ENCODE results near the gene HAPLN2. TPM values are rescaled to one million over a fixed set of nuclear protein-coding genes. Genes with fewer than 3 reads are reported as not detected.
A peak's percentile ranks its signal among the peaks of the same experiment; 100 is the strongest.
"Not testable (repeated sequence)": the region's sequence is repeated elsewhere in the genome, so short reads cannot be mapped to it uniquely, and the experiment has no call there.

The HAPLN2 gene
- total RNA-seq, 2 donors from 2014 or later: 0.30 to 1.5 TPM

DNA sequence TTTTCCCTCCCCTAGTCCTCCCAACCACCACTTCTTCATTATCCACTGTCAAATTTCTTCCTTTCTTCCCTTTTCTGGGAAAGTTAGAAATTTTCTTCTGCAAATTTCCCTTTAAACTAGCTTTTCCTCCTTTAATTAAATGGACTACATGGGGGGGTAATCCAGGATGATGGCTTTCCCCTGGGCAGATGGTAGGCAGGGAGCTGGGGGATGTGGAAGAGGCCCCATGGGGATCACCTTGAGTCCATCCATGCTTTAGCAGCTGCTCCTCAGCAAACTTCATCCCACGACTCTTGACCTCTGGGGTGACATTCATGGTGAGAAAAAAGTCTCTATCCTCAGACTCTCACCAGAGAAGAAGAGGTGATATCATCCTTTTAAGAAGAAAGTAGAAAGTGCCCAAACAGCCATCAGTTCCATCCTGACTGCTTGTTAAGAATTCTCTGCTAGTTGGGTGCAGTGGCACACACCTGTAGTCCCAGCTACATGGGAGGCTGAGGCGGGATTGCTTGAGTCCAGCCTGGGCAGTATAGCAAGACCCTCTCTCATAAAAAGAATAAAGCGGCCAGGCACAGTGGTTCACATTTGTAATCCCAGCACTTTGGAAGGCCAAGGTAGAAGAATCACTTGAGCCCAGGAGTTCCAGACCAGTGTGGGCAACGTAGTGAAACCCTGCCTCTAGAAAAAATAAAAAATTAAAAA, 20.3 kb upstream of the HAPLN2 start:
- Mint-ChIP-seq H3K9me3 (no peaks in the 10 kb centered on the region), H3K4me1 (peaks cover 15% of the 10 kb centered on the region), H3K27ac (peak overlapping the region; percentile 45), H3K4me3 (no peak overlapping the region), H3K27me3 (no peaks in the 10 kb centered on the region), H3K36me3 (ENCODE audit: low read depth) (peaks cover 77% of the 10 kb centered on the region)
- ATAC-seq (replicated peaks): no peak

DNA sequence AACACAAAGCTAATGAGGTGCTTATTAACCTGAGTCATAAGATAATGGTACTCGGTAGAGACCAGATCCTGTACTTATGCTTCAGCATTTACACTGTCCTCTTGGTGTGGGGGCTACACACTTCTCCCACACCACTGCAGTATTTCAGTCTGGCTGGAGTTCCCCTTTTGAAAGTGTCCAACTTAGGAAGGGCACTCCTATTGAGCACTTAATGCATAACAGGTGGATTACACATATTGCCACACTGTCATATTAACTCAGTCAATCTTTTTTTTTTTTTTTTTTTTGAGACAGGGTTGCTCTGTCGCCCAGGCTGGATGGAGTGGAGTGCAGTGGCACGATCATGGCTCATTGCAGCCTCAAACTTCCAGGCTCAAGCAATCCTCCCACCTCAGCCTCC, 19.4 kb upstream of the HAPLN2 start:
- peaks cover 68% of the 10 kb centered on the region for H3K36me3 Mint-ChIP-seq (ENCODE audit: low read depth)
- H3K4me3 Mint-ChIP-seq: peak overlapping the region; percentile 88
- H3K27ac Mint-ChIP-seq: peak overlapping the region; percentile 90
- no peaks in the 10 kb centered on the region for H3K9me3 Mint-ChIP-seq
- H3K4me1 Mint-ChIP-seq: peaks cover 15% of the 10 kb centered on the region
- peak; percentile 46 for ATAC-seq (replicated peaks)
- no peaks in the 10 kb centered on the region for H3K27me3 Mint-ChIP-seq

DNA sequence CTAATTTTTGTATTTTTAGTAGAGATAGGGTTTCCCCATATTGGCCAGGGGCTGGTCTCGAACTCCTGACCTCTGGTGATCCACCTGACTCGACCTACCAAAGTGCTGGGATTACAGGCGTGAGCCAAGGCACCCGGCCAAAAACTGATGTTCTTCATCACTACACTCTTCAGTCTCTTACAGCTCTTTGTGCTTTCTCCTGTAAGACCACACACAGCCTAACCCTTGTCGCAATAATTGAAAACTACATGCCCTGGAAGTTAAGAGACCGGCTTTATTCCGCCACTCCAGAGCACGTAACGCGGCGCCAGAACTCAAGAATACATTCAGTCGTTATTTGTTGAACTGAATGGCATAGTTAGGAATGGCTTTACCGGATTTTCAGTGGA, 18.5 kb upstream of the HAPLN2 start:
- peaks cover 59% of the 10 kb centered on the region for H3K36me3 Mint-ChIP-seq (ENCODE audit: low read depth)
- peak overlapping the region; percentile 90 for H3K27ac Mint-ChIP-seq
- no peaks in the 10 kb centered on the region for H3K9me3 Mint-ChIP-seq
- H3K4me3 Mint-ChIP-seq: peak overlapping the region; percentile 88
- no peaks in the 10 kb centered on the region for H3K27me3 Mint-ChIP-seq
- H3K4me1 Mint-ChIP-seq: peaks cover 8% of the 10 kb centered on the region
- peak; percentile 9 for ATAC-seq (replicated peaks)

DNA sequence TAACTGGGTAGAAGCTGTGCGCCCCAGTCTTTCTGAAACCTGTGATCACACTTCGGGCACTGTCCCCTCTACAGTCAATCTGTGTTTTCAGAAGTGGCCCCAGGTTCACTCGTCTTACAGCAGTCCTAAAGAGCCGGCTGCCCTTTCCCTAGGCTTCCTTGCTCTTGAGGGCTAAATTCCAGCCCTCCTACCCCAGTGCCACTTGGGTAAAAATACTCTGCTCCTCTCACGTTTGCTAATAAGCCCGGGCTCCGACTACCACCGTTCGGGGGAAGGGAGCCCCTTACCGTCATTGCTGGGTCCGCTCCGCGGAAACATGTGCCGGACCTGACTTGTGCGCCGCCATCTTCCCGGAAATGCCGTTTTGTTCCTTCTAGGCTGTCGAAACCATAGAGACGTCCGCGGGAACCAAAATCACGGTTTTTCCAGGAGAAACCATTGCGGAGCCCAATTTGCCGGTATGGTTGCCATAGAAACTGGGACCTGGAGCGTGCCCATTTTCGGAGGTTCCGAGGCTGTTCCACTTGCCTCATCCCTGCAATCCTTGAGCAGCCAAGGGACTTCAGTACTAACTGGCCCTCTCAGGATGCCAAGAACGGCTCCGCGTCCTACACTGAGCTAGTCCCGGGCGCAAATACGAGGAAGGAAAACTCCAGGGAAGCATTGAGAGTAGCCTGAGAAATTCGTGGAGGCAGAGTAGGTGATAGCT, 17.9 kb upstream of the HAPLN2 start, which contains the start of gene GPATCH4:
TSS of gene GPATCH4 (minus strand) at position 358 of the 709 bp plus-strand sequence.
- peak; percentile 87 for ATAC-seq (replicated peaks)
- Mint-ChIP-seq H3K27ac (peak within 1 kb of the TSS; percentile 90), H3K27me3 (no peaks in the 10 kb centered on the region), H3K4me3 (peak within 1 kb of the TSS; percentile 88), H3K36me3 (ENCODE audit: low read depth) (peaks cover 53% of the 10 kb centered on the region), H3K9me3 (no peaks in the 10 kb centered on the region), H3K4me1 (peaks cover 8% of the 10 kb centered on the region)

DNA sequence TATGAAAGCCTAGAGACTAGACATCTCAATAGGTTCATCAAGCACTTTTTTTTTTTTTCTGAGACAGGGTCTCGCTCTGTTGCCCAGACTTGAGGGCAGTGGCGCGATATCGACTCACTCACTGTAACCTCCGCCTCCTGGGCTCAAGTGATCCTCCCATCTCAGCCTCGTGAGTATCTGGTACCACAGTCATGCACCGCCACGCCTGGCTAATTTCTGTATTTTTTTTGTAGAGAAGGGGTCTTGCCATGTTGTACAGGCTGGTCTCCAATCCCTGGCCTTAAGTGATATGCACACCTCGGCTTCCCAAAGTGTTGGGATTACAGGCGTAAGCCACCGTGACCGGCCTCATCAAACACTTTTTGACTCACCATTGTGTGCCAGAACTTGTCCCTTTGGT, 17.3 kb upstream of the HAPLN2 start:
- H3K27me3 Mint-ChIP-seq: no peaks in the 10 kb centered on the region
- H3K27ac Mint-ChIP-seq: peak overlapping the region; percentile 90
- H3K9me3 Mint-ChIP-seq: no peaks in the 10 kb centered on the region
- H3K4me1 Mint-ChIP-seq: peaks cover 8% of the 10 kb centered on the region
- H3K36me3 Mint-ChIP-seq (ENCODE audit: low read depth): peaks cover 47% of the 10 kb centered on the region
- ATAC-seq (replicated peaks): peak; percentile 2
- peak overlapping the region; percentile 88 for H3K4me3 Mint-ChIP-seq

DNA sequence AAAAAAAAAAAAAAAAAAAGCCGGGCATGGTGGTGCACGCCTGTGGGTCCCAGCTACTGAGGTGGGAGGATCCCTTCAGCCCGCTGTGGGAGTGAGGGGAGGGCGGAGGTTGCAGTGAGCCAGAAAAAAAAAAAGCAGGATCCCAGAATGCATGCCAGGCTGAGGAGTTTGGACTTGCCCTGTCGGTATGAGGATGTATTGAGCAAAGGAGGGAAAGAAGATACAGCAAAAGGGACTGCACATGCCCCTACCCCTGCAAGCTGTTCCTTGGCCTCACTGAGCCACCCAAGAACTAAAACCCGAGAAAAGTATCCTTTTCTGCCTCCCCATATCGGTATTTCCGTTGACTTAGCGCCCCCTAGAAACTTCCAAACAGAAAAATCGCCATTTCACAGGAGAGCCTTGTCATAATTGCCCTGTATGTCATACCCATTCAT, 16.6 kb upstream of the HAPLN2 start:
- H3K9me3 Mint-ChIP-seq: no peaks in the 10 kb centered on the region
- H3K27ac Mint-ChIP-seq: peak overlapping the region; percentile 90
- H3K36me3 Mint-ChIP-seq (ENCODE audit: low read depth): peaks cover 40% of the 10 kb centered on the region
- peak overlapping the region; percentile 88 for H3K4me3 Mint-ChIP-seq
- H3K4me1 Mint-ChIP-seq: peaks cover 8% of the 10 kb centered on the region
- ATAC-seq (replicated peaks): no peak
- H3K27me3 Mint-ChIP-seq: no peaks in the 10 kb centered on the region

DNA sequence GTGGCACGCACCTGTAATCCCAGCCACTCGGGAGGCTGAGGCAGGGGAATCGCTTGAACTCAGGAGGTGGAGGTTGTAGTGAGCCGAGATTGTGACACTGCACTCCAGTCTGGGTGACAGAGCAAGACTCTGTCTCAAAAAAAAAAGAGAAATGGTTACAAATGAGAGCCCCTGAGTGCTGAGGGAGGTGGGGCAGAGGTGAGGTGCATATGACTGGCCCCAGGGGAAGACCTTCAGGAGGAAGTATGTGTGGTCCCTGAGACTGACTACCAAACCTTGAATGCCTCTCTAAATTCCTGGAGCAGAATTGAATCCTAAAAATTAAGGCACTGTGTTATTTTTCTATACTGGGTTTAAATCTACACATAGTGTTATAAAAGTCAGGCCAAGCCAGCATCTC, 11.9 kb upstream of the HAPLN2 start:
- H3K27ac Mint-ChIP-seq; H3K27me3 Mint-ChIP-seq; H3K4me3 Mint-ChIP-seq; H3K9me3 Mint-ChIP-seq; H3K36me3 Mint-ChIP-seq (ENCODE audit: low read depth); H3K4me1 Mint-ChIP-seq; ATAC-seq (replicated peaks): not testable (repeated sequence)

DNA sequence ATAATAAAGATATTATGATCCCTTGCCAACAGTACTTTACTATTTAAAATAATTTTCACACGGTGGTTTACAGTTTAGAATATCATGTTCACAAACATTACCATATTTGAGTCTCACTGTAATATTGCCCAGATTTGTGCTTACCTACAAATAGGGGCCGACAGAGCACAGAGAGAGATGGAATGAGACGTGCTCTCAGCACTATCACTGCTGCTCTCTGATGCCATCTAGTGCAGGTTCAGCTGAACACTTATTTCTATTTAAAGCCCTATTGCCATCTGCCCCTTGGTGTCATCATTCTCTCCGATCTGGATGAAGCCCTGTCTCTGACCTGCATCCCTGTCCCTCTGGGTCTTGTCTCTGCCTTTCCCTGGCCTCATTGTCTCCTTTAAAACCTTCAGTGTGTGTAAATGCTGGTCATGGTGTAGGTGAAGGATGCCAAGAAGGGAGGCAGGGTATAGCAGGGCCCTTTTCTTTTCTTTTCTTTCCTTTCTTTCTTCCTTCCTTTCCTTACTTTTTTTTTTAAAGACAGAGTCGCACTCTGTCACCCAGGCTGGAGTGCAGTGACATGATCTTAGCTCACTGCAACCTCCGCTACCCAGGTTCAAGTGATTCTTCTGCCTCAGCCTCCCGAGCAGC, 11.1 kb upstream of the HAPLN2 start:
- Mint-ChIP-seq H3K36me3 (ENCODE audit: low read depth) (no peaks in the 10 kb centered on the region), H3K4me3 (no peak overlapping the region), H3K27ac (no peak overlapping the region), H3K9me3 (no peaks in the 10 kb centered on the region), H3K27me3 (peaks cover 7% of the 10 kb centered on the region), H3K4me1 (no peaks in the 10 kb centered on the region)
- peak; percentile 98 for ATAC-seq (replicated peaks)

DNA sequence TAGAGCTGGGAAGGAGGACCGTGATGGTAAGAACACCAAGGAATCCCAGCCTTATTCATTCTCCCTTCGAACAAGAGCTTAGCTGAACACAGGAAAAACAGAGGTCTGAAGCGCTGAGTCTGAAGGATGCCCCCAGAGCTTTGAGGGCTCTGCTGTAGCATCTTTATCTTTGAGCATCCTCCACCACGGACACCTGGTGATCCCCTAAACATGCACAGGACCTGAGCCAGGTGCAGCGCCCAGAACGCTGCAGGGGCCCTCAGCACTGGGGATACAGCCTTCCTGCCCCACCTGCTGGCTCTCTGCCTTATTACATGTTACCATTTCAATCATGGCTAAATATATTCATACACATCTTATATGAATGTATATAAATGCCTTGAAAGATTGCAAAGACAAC, 10.2 kb upstream of the HAPLN2 start:
- H3K36me3 Mint-ChIP-seq (ENCODE audit: low read depth): no peaks in the 10 kb centered on the region
- H3K27me3 Mint-ChIP-seq: peaks cover 7% of the 10 kb centered on the region
- peak; percentile 74 for ATAC-seq (replicated peaks)
- H3K4me1 Mint-ChIP-seq: no peaks in the 10 kb centered on the region
- no peak overlapping the region for H3K4me3 Mint-ChIP-seq
- H3K27ac Mint-ChIP-seq: no peak overlapping the region
- no peaks in the 10 kb centered on the region for H3K9me3 Mint-ChIP-seq

DNA sequence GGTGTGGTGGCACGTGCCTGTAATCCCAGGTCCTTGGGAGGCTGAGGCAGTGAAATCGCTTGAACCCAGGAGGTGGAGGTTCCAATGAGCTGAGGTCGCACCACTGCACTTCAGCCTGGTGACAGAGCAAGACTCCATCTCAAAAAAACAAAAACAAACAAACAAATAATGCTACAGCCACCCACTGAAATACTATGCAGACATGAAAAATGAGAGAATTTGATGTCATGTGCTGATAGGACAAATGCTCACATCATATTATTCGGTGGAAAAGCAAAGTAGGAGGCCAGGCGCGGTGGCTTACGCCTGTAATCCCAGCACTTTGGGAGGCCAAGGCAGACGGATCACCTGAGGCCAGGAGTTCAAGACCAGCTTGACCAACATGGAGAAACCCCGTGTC, 9.1 kb upstream of the HAPLN2 start:
- H3K4me1 Mint-ChIP-seq; H3K27me3 Mint-ChIP-seq; H3K27ac Mint-ChIP-seq; H3K9me3 Mint-ChIP-seq; H3K36me3 Mint-ChIP-seq (ENCODE audit: low read depth); ATAC-seq (replicated peaks); H3K4me3 Mint-ChIP-seq: not testable (repeated sequence)

DNA sequence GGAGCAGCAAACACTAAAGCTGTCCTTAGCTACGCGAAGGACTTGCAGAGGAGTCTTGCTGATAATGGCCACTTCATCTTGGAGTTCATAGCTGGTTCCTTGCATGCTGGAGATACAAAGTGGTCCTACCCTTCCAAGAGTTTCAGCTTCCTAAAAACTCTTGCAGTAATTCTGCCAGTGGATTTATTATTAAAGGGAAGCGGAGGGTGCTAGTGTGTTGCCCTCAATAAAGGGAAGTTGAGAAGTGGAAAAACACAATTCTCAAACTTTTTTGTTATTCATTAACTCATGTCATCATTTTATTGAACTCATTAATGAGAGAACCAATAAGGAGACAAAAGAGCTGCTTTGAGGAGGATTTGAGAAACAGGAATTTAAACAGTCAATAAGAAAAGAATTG, 6.5 kb upstream of the HAPLN2 start:
- Mint-ChIP-seq H3K27ac (no peak overlapping the region), H3K4me1 (no peaks in the 10 kb centered on the region)

DNA sequence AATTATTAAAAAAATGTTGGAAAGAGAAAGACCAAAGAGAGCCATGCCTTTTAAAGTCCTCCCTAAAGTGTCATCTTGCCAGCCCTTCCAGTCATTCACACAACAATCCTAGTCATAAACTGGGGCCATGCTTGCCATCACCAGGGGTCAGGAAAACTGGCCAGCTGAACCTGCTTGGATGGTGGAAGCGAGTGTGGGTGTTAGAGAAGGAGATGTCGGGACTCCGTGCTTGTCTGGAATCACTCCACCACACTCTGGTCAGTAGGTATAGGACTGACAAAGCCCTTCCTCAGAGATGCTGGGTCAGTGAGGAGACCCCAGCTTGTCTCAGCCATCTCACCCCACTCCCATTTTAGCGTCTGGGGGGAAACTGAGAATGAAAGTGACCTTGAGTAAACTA, 3.3 kb upstream of the HAPLN2 start:
- H3K27ac Mint-ChIP-seq: no peak overlapping the region
- no peak for ATAC-seq (replicated peaks)
- peaks cover 40% of the 10 kb centered on the region for H3K27me3 Mint-ChIP-seq
- no peak overlapping the region for H3K4me3 Mint-ChIP-seq
- H3K36me3 Mint-ChIP-seq (ENCODE audit: low read depth): no peaks in the 10 kb centered on the region
- no peaks in the 10 kb centered on the region for H3K4me1 Mint-ChIP-seq
- no peaks in the 10 kb centered on the region for H3K9me3 Mint-ChIP-seq

More for the DNA sequence above, 6.5 kb upstream of the HAPLN2 start:
- no peaks in the 10 kb centered on the region for H3K36me3 Mint-ChIP-seq (ENCODE audit: low read depth)
- peaks cover 20% of the 10 kb centered on the region for H3K27me3 Mint-ChIP-seq
- no peak overlapping the region for H3K4me3 Mint-ChIP-seq
- no peaks in the 10 kb centered on the region for H3K9me3 Mint-ChIP-seq
- no peak for ATAC-seq (replicated peaks)

DNA sequence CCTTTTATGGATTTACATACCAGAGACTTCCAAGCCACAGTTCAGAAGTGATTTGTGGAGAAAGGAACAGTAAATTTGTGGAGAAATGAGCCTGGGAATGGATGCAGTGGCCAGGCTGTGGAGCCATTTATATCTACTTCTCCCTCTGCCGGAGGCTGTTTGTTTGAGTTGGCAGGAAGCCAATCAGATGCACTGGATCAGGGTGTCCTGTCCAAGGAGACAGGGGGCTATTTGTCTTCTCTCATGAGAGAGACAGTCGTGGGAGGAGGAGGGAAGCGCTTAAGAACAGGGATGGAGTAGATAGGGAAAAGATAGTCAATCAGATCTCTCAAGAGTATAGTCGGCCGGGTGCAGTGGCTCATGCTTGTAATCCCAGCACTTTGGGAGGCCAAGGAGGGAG, 2.8 kb upstream of the HAPLN2 start:
- no peak for ATAC-seq (replicated peaks)
- Mint-ChIP-seq H3K36me3 (ENCODE audit: low read depth) (no peaks in the 10 kb centered on the region), H3K4me1 (no peaks in the 10 kb centered on the region), H3K4me3 (no peak overlapping the region), H3K27me3 (peaks cover 39% of the 10 kb centered on the region), H3K27ac (no peak overlapping the region), H3K9me3 (no peaks in the 10 kb centered on the region)

DNA sequence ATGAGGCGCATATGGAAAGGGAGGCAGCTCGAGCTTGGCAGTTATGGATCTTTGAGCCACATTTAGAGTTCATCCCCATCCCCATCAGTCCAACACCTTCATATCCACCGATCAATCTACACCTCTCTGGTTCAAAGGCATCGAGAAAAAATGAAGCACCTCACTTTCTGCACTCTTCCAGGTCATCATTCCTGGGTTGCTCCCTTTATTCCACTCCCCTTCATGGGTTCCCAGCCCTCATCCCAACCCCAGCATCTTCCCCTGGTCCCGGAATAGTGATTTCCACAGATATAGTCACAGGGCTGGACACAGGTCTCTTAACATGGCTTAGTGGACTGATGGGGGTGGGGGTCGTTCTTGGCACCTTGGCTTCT, 354 bp downstream of the HAPLN2 start:
- ATAC-seq (replicated peaks): no peak
- H3K36me3 Mint-ChIP-seq (ENCODE audit: low read depth): no peaks in the 10 kb centered on the region
- no peak overlapping the region for H3K27ac Mint-ChIP-seq
- H3K4me1 Mint-ChIP-seq: no peaks in the 10 kb centered on the region
- H3K9me3 Mint-ChIP-seq: no peaks in the 10 kb centered on the region
- H3K27me3 Mint-ChIP-seq: peaks cover 50% of the 10 kb centered on the region
- H3K4me3 Mint-ChIP-seq: no peak overlapping the region

Measured in activated T-helper 17 cell treated with anti-CD3 and anti-CD28 coated beads, Interleukin-2, amount 50 U/mL, for 72 hours (primary cell).